Adipose tissue (tissue), 3 donors: ENCODE data around the gene C15orf62. TPM values are rescaled to one million over a fixed set of nuclear protein-coding genes. Genes with fewer than 3 reads are reported as not detected.

Experiments
- H3K27ac ChIP-seq: one replicate; pipeline ENCODE4 v1.5.1; 2013; ENCODE audit warnings: low read depth, low read length
- WGBS, 3 donors: extraction: QIAGEN DNeasy Blood & Tissue Kit; methylation state at CpG; one replicate each; pipeline ENCODE4 v1.1.7; 2013; 5-methylcytosine and 5-hydroxymethylcytosine counted together
- polyA plus RNA-seq, 3 donors: library from polyadenylated mRNA; stranded (reverse); fragments of 200-250 nt; gene quantifications; one replicate each; pipeline ENCODE4 v1.2.3, GENCODE V29; 2013
- donor health status: healthy with polysubstance abuse.
- donor health status: Bipolar disorder and iron deficiency.
- donor health status: healthy.

The C15orf62 gene
- polyA plus RNA-seq, 3 donors, result 0.17 to 0.67 (median 0.33) TPM

DNA sequence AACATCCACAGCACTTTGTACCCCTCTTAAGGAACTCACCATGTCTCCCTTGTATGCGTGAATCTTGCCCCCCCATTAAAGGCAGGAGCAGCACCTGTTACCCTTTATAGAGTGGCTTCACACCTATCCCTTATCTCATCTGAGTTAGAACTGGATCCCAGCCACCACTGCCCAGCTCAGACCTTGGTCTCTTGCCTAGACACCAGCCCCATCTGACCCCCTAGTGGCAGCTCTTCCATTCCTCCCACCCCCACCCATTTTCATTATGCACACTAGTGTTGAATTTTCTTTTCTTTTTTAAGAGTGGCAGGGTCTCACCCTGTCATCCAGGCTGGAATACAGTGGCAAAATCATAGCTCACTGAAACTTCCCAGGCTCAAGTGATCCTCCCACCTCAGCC, 33.9 kb downstream of the C15orf62 start:
- WGBS, 3 donors, result 38 to 100% (median 89%) methylated on average over 1 of the region's 1 CpG
- no peak overlapping the region for H3K27ac ChIP-seq

DNA sequence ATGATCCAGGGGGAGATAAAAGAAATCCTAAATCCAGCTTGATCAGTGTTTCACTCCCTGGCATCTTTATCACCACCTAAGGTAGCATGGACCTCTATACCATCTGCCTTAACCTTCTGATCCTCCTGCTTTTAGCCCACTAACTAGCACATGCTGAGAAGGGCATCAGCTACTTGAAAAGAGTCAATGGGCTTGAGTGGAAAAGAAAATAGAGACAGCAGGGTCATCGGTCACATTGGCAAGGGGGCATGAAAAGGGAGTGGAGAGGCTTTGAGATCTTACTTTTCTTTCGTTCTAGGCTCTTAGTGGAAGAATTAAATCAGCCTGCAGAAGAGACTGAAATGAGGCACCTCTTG, 36.9 kb downstream of the C15orf62 start:
- no peak overlapping the region for H3K27ac ChIP-seq
- 0 to 4% (median 3%) methylated on average over 2 of the region's 2 CpGs for WGBS, 3 donors

DNA sequence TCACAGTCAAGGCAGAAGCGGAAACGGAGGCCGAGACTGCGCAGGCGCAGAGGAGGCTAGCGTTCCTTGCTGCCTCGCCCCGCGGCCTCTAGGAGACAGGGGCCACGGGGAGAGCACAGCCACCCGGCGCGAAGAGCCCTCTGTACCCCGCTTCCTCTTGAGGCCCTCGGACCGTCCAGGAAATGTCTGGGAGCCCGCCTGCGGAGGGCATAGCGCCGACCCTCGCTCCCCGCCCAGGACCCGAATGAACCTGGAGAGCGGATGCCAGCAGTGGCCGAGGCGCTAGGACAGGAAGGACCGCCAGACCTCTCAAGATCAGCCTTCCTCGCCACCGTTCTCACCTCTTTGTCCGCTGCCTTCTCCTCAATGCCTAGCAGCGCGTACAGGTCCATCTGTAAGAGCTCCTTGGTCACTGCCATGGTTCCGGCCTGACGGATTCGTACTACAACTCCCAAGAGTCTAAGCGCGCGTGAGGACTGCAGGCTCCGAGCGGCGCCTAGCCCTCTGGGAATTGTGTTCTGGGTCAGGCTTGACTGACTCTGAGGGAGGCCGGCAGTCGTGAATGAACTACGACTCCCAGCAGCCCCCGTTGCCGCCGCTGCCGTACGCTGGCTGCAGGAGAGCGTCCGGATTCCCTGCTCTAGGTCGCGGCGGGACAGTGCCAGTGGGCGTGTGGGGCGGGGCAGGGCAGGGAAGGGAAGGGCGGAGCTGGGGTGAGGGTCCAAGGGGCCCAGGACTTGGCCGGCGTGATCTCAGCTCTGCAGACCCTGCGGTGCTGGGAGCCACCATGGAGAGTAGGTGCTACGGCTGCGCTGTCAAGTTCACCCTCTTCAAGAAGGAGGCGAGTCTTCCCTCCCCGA, 37.5 kb downstream of the C15orf62 start, which contains the start of the genes DNAJC17 and ZFYVE19:
Gene DNAJC17, minus strand, starts transcription at position 446 of the 860 bp plus-strand sequence. Its CDS starts 27 bp downstream, at position 419.
Gene ZFYVE19, plus strand, starts transcription at position 62 of the 860 bp plus-strand sequence. Its CDS starts 501 bp downstream, at position 563.
- 0 to 1% (median 1%) methylated on average over 59 to 64 of the region's 64 CpGs for WGBS, 3 donors

DNA sequence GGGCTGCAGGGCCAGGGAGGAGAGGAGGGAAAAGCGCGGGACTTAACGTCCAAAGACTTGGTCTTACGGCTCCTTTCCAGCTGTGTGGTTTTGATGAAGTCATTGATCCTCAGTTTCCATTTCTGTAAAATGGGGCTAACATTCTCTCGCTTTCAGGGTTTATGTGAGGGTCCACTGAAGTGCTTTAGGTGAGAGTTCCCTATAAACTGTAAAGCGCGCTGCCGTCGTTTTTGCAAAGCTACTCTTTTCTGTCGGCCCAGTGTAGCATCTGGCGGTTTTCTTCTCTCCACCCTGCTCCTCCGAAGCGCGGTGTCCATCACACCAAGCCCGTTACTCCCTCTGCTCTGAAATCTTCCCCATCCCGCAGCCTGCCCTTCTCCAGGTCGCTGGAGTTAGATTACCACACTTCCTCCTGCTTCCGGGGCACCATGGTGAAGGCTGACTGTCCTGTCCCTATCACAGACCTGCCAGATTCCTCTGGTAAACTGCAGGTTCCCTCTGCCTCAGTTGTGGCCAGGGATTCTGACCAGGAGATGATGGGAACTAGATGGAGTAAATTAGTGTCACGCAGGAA, 38.2 kb downstream of the C15orf62 start:
- WGBS, 3 donors, result 11 to 49% (median 28%) methylated on average over 19 of the region's 19 CpGs

More for the DNA sequence above, 37.5 kb downstream of the C15orf62 start, which contains the start of the genes DNAJC17 and ZFYVE19:
- H3K27ac ChIP-seq, result peak within 1 kb of the TSS; percentile 40

DNA sequence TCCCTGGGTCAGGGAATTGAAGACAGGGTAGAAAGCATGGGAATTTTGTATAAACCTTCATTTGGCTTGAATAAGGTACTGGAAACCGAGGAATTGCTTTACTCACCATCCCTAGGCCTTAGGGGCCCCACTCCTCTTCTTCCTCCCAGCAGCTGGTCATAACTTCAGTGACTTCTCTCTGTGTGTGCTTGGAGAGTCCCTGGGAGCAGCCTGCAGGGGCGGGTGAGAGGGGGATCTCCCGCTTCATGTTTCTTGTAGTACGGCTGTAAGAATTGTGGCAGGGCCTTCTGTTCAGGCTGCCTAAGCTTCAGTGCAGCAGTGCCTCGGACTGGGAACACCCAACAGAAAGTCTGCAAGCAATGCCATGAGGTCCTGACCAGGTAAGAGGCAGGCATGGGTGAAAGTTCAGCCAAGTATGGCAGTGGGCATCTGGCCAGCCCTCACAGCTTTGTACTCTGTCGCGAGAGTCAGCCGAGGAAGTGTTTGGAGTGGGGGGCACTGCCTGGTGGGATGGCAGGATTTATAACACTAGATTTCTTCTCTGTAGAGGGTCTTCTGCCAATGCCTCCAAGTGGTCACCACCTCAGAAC, 39.2 kb downstream of the C15orf62 start:
- 75 to 79% (median 78%) methylated on average over 8 of the region's 8 CpGs for WGBS, 3 donors
- H3K27ac ChIP-seq, result no peak overlapping the region

More for the DNA sequence above, 38.2 kb downstream of the C15orf62 start:
- H3K27ac ChIP-seq, result no peak overlapping the region

DNA sequence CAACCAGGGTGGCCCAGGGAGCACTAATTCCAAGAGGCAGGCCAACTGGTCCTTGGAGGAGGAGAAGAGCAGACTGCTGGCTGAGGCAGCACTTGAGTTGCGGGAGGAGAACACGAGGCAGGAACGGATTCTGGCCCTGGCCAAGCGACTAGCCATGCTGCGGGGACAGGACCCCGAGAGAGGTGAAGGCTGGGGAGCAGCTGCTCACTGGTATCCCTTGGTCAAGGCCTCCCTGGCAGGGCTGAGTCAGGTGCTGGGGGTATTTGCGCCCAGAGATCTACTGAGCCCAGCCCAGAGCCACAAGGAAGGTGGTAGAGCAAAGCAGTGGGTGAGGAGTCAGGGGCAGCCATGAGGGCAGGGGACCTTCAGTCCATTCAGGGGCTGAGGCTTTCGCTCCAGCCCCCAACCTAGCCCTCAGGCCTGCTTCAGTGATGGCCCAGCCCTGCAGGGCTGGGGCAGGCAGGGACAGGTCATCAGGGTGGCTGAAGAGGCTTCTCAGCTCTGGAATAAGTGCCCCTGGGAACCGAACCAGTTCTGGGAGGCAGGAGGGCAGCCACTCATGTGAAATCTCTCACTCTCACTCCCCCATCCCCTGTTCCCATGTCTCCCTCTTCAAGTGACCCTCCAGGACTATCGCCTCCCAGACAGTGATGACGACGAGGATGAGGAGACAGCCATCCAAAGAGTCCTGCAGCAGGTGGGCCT, 43.1 kb downstream of the C15orf62 start:
- 91 to 93% (median 93%) methylated on average over 12 of the region's 12 CpGs for WGBS, 3 donors
- H3K27ac ChIP-seq, result no peak overlapping the region

GRCh38 chr15:40815042-40815698, 45.4 kb downstream of the C15orf62 start:
- 64 to 93% (median 90%) methylated on average over 4 of the region's 4 CpGs for WGBS, 3 donors
- no peak overlapping the region for H3K27ac ChIP-seq

GRCh38 chr15:40819048-40819447, 49.3 kb downstream of the C15orf62 start:
- WGBS, 3 donors, result 58 to 79% (median 77%) methylated on average over 7 of the region's 7 CpGs
- no peak overlapping the region for H3K27ac ChIP-seq

- H3K27ac ChIP-seq, result no peak overlapping the region
- whole genome bisulfite sequencing, 3 donors, result 88 to 92% (median 91%) methylated on average over 2 of the region's 2 CpGs
Observed at GRCh38 chr15:40821195-40821594, 51.4 kb downstream of the C15orf62 start.

Other genes with a start within 250 kb of the C15orf62 start
- 10 to 100 TPM; 18.8 to 33.6 (median 29.5) TPM for gene CCDC32, start 204.9 kb upstream of the C15orf62 start, polyA plus RNA-seq
- 1 to 10 TPM; 4.0 to 9.4 (median 7.7) TPM for gene RPUSD2, start 200.7 kb upstream of the C15orf62 start, polyA plus RNA-seq
- 1 to 10 TPM in 1 of 3 donors, under 1 TPM in 2; 0.12 to 1.3 (median 0.12) TPM for gene KNL1, start 175.7 kb upstream of the C15orf62 start, polyA plus RNA-seq
- 1 to 10 TPM in 1 of 3 donors, under 1 TPM in 2; 0.24 to 1.0 (median 0.31) TPM for gene RAD51, start 74.8 kb upstream of the C15orf62 start, polyA plus RNA-seq
- 10 to 100 TPM; 28.9 to 87.2 (median 41.9) TPM for gene RMDN3, start 14.7 kb upstream of the C15orf62 start, polyA plus RNA-seq
- 100 to 1,000 TPM in 1 of 3 donors, 10 to 100 TPM in 2; 17.7 to 125 (median 96.5) TPM for gene GCHFR, start 5.9 kb upstream of the C15orf62 start, polyA plus RNA-seq
- gene ZFYVE19, start 37.1 kb downstream of the C15orf62 start, polyA plus RNA-seq, result 10 to 100 TPM; 12.0 to 14.2 (median 13.3) TPM
- gene DNAJC17, start 37.5 kb downstream of the C15orf62 start, polyA plus RNA-seq, result 10 to 100 TPM; 22.4 to 41.5 (median 41.0) TPM
- gene PPP1R14D, start 58.7 kb downstream of the C15orf62 start, polyA plus RNA-seq, result 1 to 10 TPM in 1 of 3 donors, under 1 TPM in 1, not detected in 1; 0.13 to 1.2 TPM
- gene SPINT1, start 74.1 kb downstream of the C15orf62 start, polyA plus RNA-seq, result 10 to 100 TPM in 1 of 3 donors, 1 to 10 TPM in 1, under 1 TPM in 1; 0.67 to 52.2 (median 6.2) TPM
- 10 to 100 TPM in 1 of 3 donors, under 1 TPM in 1, not detected in 1; 0.30 to 14.6 TPM for gene RHOV, start 104.3 kb downstream of the C15orf62 start, polyA plus RNA-seq
- gene VPS18, start 124.5 kb downstream of the C15orf62 start, polyA plus RNA-seq, result 1 to 10 TPM; 4.0 to 9.6 (median 6.9) TPM
- 10 to 100 TPM in 1 of 3 donors, 1 to 10 TPM in 2; 3.4 to 14.5 (median 7.2) TPM for gene DLL4, start 159.4 kb downstream of the C15orf62 start, polyA plus RNA-seq
- gene CHAC1, start 183.5 kb downstream of the C15orf62 start, polyA plus RNA-seq, result 1 to 10 TPM; 4.8 to 9.4 (median 6.4) TPM